HepG2 (cell line): ENCODE measurements around the gene S1PR2. TPM values are rescaled to one million over a fixed set of nuclear protein-coding genes. Genes with fewer than 3 reads are reported as not detected.

Source experiments
- ATAC-seq: fragments of 200-7000 bp; cut with Tn5 transposase; 3 replicates; pipeline ENCODE4 v1.9.1; 2020; ENCODE audit warnings: mild to moderate bottlenecking, moderate library complexity
- BruUV-seq: library from RNA; stranded (reverse); fragments of 400-500 nt; replicated peaks from 2 replicates; lab custom pipeline; 2021; lab: Mats Ljungman, UMichigan
- CTCF ChIA-PET: fragments of 300-600 bp; formaldehyde crosslinking; extraction: SDS; loops from one replicate; lab custom pipeline; 2021; ENCODE audit warnings: low total read pairs, inconsistent platforms, low intra/inter-chr PET ratio; lab: Yijun Ruan, JAX
- POLR2A ChIA-PET: fragments of 350-600 bp; sonication (Branson Sonifier 250); formaldehyde crosslinking; loops from one replicate; lab custom pipeline; 2020; ENCODE audit warnings: antibody characterized with exemption, inconsistent platforms; lab: Yijun Ruan, JAX
- DNase-seq: peaks from one replicate; pipeline ENCODE4 v3.0.0-alpha.2; 2015; ENCODE audit warnings: low spot score
- FAIRE-seq: peaks from 3 replicates; lab custom pipeline; 2011; peaks lifted over from hg19 to GRCh38; lab: Jason Lieb, UNC
- H2AFZ ChIP-seq: one replicate; pipeline ENCODE4 v1.6.1; 2011; ENCODE audit warnings: low read length, inconsistent platforms
- H3K27ac ChIP-seq: fragments of 300-600 bp; 3 replicates; pipeline ENCODE4 v1.8.0; 2011; ENCODE audit warnings: mixed run types, mild to moderate bottlenecking, mixed read lengths, low read length, inconsistent platforms; ENCODE audit not compliant: insufficient read depth; ENCODE audit errors: extremely low read length
- H3K27me3 ChIP-seq, 2 experiments: fragments of 200-600 bp in 1 of 2; 2 replicates in 1 of 2; 3 replicates in 1 of 2; pipeline versions ENCODE4 v1.6.0 to v1.8.0; 2011; ENCODE audit warnings: low read length in 2 of 2, mild to moderate bottlenecking in 2 of 2, moderate library complexity in 2 of 2, inconsistent platforms in 1 of 2; ENCODE audit not compliant: insufficient read depth in 2 of 2, control insufficient read depth in 1 of 2
- H3K36me3 ChIP-seq, 2 experiments: fragments of 200-600 bp in 1 of 2; replicated peaks in 1 of 2; 2 replicates in 1 of 2; 3 replicates in 1 of 2; pipeline versions ENCODE4 v1.5.1 to v1.8.0; 2011; ENCODE audit warnings: low read length in 2 of 2, inconsistent platforms in 1 of 2; ENCODE audit not compliant: insufficient read depth in 2 of 2, control insufficient read depth in 1 of 2
- H3K4me1 ChIP-seq: 2 replicates; pipeline ENCODE4 v1.5.1; 2012; ENCODE audit warnings: low read length, inconsistent platforms; ENCODE audit not compliant: insufficient read depth
- H3K4me2 ChIP-seq: 2 replicates; pipeline ENCODE4 v1.6.0; 2011; ENCODE audit warnings: low read depth, low read length, inconsistent platforms
- H3K4me3 ChIP-seq, 3 experiments: fragments of 200-600 bp in 1 of 3; sonication (generic), shearing (Covaris generic) in 1 of 3; replicated peaks in 1 of 3; 2 replicates each; pipeline ENCODE4 v1.5.1; 2011 to 2016; ENCODE audit warnings: low read length in 3 of 3, inconsistent platforms in 2 of 3, low read depth in 2 of 3, mild to moderate bottlenecking in 2 of 3, control low read depth in 1 of 3, mixed read lengths in 1 of 3; ENCODE audit not compliant: insufficient read depth in 1 of 3
- H3K79me2 ChIP-seq: one replicate; pipeline ENCODE4 v1.6.1; 2011; ENCODE audit warnings: low read length, inconsistent platforms; ENCODE audit not compliant: insufficient read depth
- H3K9ac ChIP-seq: 2 replicates; pipeline ENCODE4 v1.6.0; 2011; ENCODE audit warnings: mild to moderate bottlenecking, low read depth, low read length, inconsistent platforms; ENCODE audit not compliant: insufficient read depth
- H3K9me3 ChIP-seq: 2 replicates; pipeline ENCODE4 v1.5.1; 2012; ENCODE audit warnings: mild to moderate bottlenecking, low read length
- H4K20me1 ChIP-seq: 2 replicates; pipeline ENCODE4 v1.6.0; 2011; ENCODE audit warnings: inconsistent platforms, mild to moderate bottlenecking, low read length, moderate library complexity; ENCODE audit not compliant: insufficient read depth
- ZBTB42 ChIP-seq: sonication (generic); formaldehyde crosslinking; IDR thresholded peaks from 2 replicates; pipeline ENCODE4 v1.5.0; 2020; ENCODE audit warnings: mild to moderate bottlenecking, missing genetic modification reagents
- ZNF318 ChIP-seq: sonication (generic); formaldehyde crosslinking; IDR thresholded peaks from 2 replicates; pipeline ENCODE4 v1.4.0; 2020; ENCODE audit warnings: mild to moderate bottlenecking, missing genetic modification reagents
- WGBS: methylation state at CpG from one replicate; pipeline ENCODE4 v1.1.6; 2017; ENCODE audit warnings: low lambda C conversion rate; 5-methylcytosine and 5-hydroxymethylcytosine counted together
- in situ Hi-C: cut with HindIII; loops from 2 replicates; pipeline ENCODE4 v1.10.0; 2017; ENCODE audit warnings: low pct_unique_long_range_greater_than_20kb; ENCODE audit not compliant: extremely low pct_ligation_motif_present
- intact Hi-C: fragments of 100-400 bp; cut with micrococcal nuclease; formaldehyde crosslinking; loops from one replicate; pipeline ENCODE4 v1.10.0; 2022; ENCODE audit not compliant: unreplicated experiment
- polyA plus RNA-seq, 8 experiments: library from polyadenylated mRNA; depleted of rRNA in 3 of 8; stranded (reverse) in 7 of 8; unstranded in 1 of 8; fragments of >200 nt; fragmentation: Illumina TruSeq in 4 of 8; extraction: Trizol in 4 of 8; gene quantifications; 2 replicates each; pipeline versions ENCODE4 v1.2.1 to v1.2.3, GENCODE V29; 2011 to 2016; ENCODE audit warnings: low read depth in 4 of 8, missing spikeins in 1 of 8, mixed read lengths in 1 of 8; ENCODE audit not compliant: insufficient read depth in 1 of 8
- total RNA-seq, 5 experiments: library from RNA; depleted of rRNA; stranded (reverse); fragments of >200 nt; fragmentation: Illumina TruSeq; extraction: Trizol; gene quantifications; 2 replicates each; pipeline ENCODE4 v1.2.3, GENCODE V29; 2016; ENCODE audit warnings: low read depth in 1 of 5

Gene S1PR2
- total and polyA plus RNA-seq, 2 of the 13 experiments (the other 11 are each of a cell fraction or from before 2014, with no cell fraction given), result 0.91 to 1.3 TPM

GRCh38 chr19:10214784-10215183 is 16.3 kb downstream of the S1PR2 start:
- ATAC-seq (no peak), DNase-seq (no peak), FAIRE-seq (no peak)
- ChIA-PET POLR2A (interaction anchor here (0.8 kb wide), 1 partner anchor 8 kb away, joined by 3 read pairs; no protein-coding TSS in a partner anchor), CTCF (no interaction called here)
- Histone ChIP-seq H3K4me2 (no peak overlapping the region), H4K20me1 (no peaks in the 10 kb centered on the region), H2AFZ (no peak overlapping the region), H3K27me3 (no peaks in the 10 kb centered on the region; a peak in 2 of 5 replicates), H3K27ac (no peak overlapping the region), H3K36me3 (no peaks in the 10 kb centered on the region), H3K4me3 (no peak overlapping the region), H3K9me3 (no peaks in the 10 kb centered on the region), H3K4me1 (peaks cover 18% of the 10 kb centered on the region), H3K9ac (no peak overlapping the region), H3K79me2 (no peaks in the 10 kb centered on the region)
- in situ Hi-C loops, result no loop called here
- 67% methylated on average over 5 of the region's 5 CpGs for WGBS
- TF ChIP-seq ZNF318 (CRISPR knock-in tag) (no peak), ZBTB42 (CRISPR knock-in tag) (no peak)
- intact Hi-C loops, result no loop called here
- BruUV-seq, result no TSS peak
